ENCODE results near the gene RPL7A.
"Not testable (repeated sequence)": the region's sequence is repeated elsewhere in the genome, so short reads cannot be mapped to it uniquely, and the experiment has no call there.

The RPL7A gene

GRCh38 chr9:133367221-133367620 is 19.2 kb downstream of the RPL7A start:
- no peak for DNase-seq

GRCh38 chr9:133367778-133368177 is 19.8 kb downstream of the RPL7A start:
- DNase-seq = no peak

GRCh38 chr9:133368249-133368881 is 20.3 kb downstream of the RPL7A start:
- no peak for DNase-seq

- DNase-seq = no peak
These were observed 21.4 kb downstream of the RPL7A start for GRCh38 chr9:133369422-133369821.

GRCh38 chr9:133369933-133370332 is 21.9 kb downstream of the RPL7A start:
- DNase-seq = no peak

- DNase-seq = no peak
These were observed 22.7 kb downstream of the RPL7A start for GRCh38 chr9:133370685-133371084.

GRCh38 chr9:133371261-133371711 is 23.3 kb downstream of the RPL7A start:
- DNase-seq = no peak

GRCh38 chr9:133372144-133372543 is 24.1 kb downstream of the RPL7A start:
- DNase-seq = no peak

GRCh38 chr9:133374612-133375115 is 26.6 kb downstream of the RPL7A start:
- DNase-seq = no peak

- DNase-seq = peak; percentile 72
These were observed 27.2 kb downstream of the RPL7A start for GRCh38 chr9:133375116-133375723.

- DNase-seq = peak; percentile 94
These were observed 28.0 kb downstream of the RPL7A start, which contains the start of the genes STKLD1 and SURF4 for GRCh38 chr9:133375724-133376654. Gene STKLD1 (plus strand): TSS chr9:133376366. CDS start chr9:133376474, 108 bp downstream. Gene SURF4 (minus strand): TSS chr9:133376060. CDS start chr9:133375969, 91 bp downstream.

- not testable (repeated sequence) for DNase-seq
These were observed 29.3 kb downstream of the RPL7A start for GRCh38 chr9:133377280-133377679.

GRCh38 chr9:133377721-133378216 is 29.8 kb downstream of the RPL7A start:
- DNase-seq = no peak

GRCh38 chr9:133378408-133378962 is 30.5 kb downstream of the RPL7A start:
- no peak for DNase-seq

GRCh38 chr9:133379153-133380086 is 31.4 kb downstream of the RPL7A start:
- DNase-seq = no peak

- no peak for DNase-seq
These were observed 32.7 kb downstream of the RPL7A start for GRCh38 chr9:133380734-133381133.

GRCh38 chr9:133382507-133383141 is 34.6 kb downstream of the RPL7A start:
- DNase-seq = no peak

GRCh38 chr9:133383438-133383837 is 35.4 kb downstream of the RPL7A start:
- no peak for DNase-seq

GRCh38 chr9:133384736-133385321 is 36.8 kb downstream of the RPL7A start:
- no peak for DNase-seq

GRCh38 chr9:133385452-133385851 is 37.4 kb downstream of the RPL7A start:
- DNase-seq = no peak

Data from right kidney (tissue), 1 donor.